Stimulated activated CD8-positive, alpha-beta memory T cell treated with anti-CD3 and anti-CD28 coated beads, Interleukin-7, amount 100 ng/mL, for 48 hours (primary cell): ENCODE measurements around the gene TRAF3IP3.

Experiments used
- DNase-seq, 2 donors: peaks; one replicate each; pipeline ENCODE4 v3.0.0-alpha.2; 2020; ENCODE audit warnings: low read depth in 1 of 2; ENCODE audit errors: extremely low read depth in 1 of 2

The TRAF3IP3 gene

GRCh38 chr1:209797978-209798639 lies 42.3 kb downstream of the TRAF3IP3 start:
- DNase-seq: no peak

DNA sequence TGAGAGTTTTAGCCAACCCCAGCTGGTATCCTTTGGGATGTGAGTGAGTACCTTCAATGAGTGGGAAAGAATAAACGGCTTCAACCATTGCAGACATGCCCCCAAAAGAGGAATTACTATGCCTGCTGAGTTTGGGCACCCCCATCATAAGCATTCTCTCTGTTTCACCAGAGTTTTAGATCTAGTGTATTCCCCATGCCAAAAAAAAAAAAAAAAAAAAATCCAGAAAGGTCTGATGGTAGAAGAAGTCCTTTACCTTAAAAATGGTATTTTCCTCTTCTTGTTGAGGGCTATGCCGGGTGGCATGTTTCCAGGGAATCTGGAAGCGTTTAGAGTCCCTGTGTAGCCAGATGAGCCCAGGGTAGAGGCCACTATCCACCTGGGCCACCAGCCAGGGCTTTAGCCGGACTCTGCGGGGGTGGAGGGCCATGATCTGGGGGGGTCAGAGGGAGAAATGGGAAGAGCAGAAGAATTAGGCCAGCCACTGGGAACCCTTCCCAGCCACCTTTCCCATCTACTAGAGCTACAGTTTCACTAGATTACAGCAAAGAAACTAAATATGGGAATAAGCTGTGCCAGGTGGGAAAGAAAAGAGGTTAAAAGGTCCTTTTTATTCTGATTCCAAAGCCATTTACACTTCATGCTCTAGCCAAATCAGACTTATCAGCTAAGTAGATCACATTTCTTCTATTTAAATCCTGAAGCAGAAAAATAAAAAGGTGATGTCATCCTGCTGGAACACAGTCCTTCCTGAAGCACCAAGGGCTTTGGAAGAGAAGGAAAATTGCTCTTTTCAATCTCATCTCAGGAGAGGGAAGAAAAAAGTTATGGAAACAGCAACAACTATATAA lies 45.4 kb downstream of the TRAF3IP3 start:
- DNase-seq: no peak

GRCh38 chr1:209802117-209802779 lies 46.4 kb downstream of the TRAF3IP3 start:
- DNase-seq: no peak

- DNase-seq: no peak
These were observed 46.9 kb downstream of the TRAF3IP3 start for GRCh38 chr1:209802780-209803152.

GRCh38 chr1:209803568-209803967 lies 47.7 kb downstream of the TRAF3IP3 start:
- no peak for DNase-seq

GRCh38 chr1:209805341-209805781 lies 49.5 kb downstream of the TRAF3IP3 start:
- DNase-seq: no peak

GRCh38 chr1:209805875-209806760 lies 50.3 kb downstream of the TRAF3IP3 start, which contains the start of gene IRF6:
Gene IRF6 (minus strand): TSS chr1:209806142. CDS start chr1:209801413, 4,729 bp downstream.
- peak; percentile 41 to 50 for DNase-seq

- DNase-seq: no peak
These were observed 51.7 kb downstream of the TRAF3IP3 start for GRCh38 chr1:209807509-209807908.

- DNase-seq: no peak
These were observed 52.3 kb downstream of the TRAF3IP3 start for GRCh38 chr1:209808059-209808581.

DNA sequence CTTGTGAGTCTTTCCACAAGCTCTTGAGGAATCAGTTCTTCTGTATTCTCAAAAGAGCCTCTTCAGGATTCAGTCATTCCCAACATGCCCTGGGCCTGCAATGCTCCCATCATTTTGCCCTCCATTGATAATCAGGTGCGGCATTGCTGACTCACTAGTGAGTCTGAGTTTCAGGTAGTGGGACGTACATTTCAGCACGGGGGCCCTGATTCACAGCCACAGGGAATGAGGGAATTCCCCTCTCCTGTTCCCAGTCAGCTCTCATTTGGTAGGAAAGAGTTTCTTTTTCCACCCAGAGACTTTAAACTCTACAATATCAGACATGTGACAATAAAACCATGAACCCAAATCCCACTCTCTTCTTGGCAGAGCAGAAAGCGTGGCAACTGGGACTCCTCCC lies 53.8 kb downstream of the TRAF3IP3 start:
- no peak for DNase-seq

DNA sequence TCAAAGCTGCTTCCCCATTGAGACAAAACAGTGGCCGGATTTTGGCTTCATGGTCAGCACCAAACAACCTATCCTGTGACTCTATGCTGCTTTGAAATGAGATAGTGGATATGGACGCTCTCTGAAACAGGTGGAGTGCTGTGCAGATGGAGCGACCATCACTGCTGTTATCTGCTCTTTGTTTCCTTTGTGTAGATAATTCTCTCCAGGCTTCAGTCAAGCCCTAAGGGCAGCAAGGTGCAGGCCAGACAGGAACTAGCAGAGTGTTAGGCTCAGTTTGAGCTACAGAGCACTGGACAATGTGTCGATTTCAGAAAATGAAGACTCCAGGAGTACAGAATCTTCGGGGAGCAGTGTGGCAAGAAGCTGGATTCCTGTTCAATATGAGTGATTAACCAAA lies 54.9 kb downstream of the TRAF3IP3 start:
- no peak for DNase-seq

DNA sequence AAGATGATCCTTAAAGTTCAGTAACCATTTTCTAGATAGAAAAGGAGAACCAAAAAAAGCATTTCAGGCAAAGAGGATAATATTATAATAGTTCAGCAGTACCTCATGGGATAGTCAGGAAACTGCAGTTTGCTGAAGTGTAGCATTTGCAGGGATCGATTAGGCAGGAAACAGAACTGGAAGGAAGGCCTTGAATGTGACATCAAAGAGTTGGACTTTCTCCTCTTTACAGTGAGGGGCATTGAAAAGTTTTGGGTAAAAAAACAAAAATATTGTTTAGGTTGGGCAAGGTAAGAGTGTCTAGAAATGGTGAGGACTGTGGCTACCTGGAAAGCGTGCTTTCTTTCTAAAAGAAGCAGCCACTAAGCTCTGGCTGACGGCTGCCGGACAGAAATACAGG lies 58.0 kb downstream of the TRAF3IP3 start:
- no peak for DNase-seq

DNA sequence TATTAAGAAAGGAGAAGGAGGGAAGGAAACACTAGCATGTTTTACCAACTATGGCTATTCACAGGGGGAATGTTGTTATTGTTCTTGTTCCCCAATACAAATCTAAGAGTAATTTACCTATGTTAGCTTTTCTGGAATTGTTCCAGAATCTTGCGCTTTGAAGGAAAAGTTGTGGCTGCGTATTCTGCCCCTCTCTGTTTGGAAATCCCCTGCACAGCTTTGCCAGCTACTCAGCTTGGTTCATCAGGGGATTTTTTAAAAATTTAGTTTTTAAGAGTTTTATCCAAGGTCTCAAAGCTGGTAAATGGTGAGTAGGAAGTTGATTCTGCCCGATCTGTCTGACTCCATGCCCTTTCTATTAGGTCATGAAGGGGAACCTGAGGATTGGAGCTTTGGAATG lies 59.6 kb downstream of the TRAF3IP3 start:
- DNase-seq: no peak

DNA sequence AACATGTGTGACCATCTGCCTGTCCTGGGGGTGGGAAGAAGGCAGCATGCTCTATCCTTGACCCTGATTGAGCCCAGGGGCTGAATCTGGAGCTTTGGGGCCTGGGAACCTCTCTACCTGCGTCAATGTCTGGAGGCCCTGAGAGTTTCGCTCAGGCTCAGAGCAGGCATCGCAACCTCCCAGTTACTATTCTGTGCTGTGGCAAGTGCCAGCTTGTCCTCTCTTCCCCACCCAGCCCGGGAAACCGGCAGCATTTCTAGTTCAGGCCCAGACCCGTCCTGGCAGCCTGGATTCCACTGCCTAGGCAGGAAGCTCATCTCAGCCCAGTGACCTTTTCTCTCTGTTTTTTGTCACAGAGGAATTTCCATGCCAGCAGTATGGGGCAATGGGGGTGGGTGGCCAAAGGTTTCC lies 60.1 kb downstream of the TRAF3IP3 start:
- DNase-seq: no peak

DNA sequence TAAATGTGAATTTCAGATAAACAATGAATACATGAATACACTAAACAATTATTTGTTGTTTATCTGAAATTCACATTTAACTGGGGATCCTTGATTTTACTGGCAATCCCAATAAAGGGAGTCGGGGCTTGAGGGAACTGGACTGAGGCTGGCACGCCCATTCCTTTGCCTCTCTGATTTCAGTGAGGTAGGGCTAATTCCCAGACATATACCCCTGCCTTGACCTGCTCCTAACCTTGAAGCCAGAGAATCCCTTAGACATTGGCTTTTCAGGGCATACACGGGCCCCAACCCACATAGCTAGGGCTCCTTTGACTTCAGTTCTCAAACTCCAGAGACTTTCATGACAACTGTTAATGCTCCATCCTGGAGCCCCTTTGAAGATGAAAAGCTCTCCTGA lies 61.1 kb downstream of the TRAF3IP3 start:
- no peak for DNase-seq

DNA sequence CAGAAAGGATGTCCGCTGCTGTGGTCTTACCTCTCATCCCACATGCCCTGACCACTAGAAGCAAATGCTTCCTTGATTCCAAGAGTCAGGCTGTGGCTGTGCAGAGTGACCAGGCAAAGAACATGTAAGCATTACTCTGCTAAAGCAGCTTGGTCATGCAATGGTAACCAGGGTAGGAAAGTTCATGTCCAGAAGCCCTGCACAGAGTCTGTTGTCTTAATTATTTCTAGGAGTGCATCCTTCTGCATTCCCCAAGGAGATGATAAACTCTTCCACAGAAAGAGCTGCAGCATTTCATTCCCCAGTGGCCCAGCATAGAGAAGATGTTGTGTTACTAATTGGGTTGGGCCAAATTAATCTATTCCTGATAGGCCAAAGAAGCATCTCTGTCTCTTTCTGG lies 61.8 kb downstream of the TRAF3IP3 start:
- DNase-seq: no peak

DNA sequence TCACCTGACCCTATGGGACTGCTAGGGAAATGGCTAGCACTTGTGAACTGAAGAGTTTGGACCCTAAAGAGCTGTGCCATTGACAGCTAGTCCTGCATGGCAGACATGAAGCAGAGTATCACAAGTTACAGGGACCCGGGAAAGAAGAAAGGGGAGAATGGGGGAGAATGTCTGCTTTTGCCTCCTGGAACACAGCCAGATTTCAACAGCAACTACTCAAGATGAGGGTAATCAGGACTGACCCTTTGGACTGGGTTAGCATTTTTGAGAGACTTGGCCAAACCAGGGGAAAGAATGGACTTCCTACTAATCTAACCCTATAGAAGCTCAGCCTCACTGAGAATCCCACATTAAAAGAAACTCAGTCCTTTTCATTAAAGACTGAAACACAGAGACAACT lies 63.2 kb downstream of the TRAF3IP3 start:
- no peak for DNase-seq

DNA sequence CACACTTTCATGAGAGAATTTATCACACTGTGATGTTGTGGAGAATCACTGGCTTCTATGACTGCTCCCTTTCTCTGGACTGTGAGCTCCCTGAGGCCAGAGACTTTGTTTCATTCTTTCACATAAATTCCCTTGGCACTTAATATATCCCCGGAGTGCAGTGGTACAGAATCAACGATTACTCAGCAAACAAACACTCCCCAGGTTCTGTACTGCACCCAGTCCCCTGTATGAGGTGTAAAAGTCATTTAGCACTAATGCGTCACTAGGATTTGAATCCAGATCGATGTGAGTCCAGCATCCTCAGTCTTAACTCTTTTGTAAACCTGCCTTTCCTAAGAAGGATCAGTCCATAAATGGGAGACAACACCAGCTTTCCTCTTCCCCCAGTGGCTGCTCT lies 65.1 kb downstream of the TRAF3IP3 start:
- DNase-seq: no peak

GRCh38 chr1:209822706-209823105 lies 66.9 kb downstream of the TRAF3IP3 start:
- DNase-seq: no peak
